Activated CD8-positive, alpha-beta memory T cell treated with anti-CD3 and anti-CD28 coated beads, Interleukin-2, amount 10 ng/mL, durations not matched to agents 7 days and 5 days (primary cell): ENCODE results near the gene SF3B6. TPM values are rescaled to one million over a fixed set of nuclear protein-coding genes. Genes with fewer than 3 reads are reported as not detected.
"Not testable (repeated sequence)": the region's sequence is repeated elsewhere in the genome, so short reads cannot be mapped to it uniquely, and the experiment has no call there.

Experiments used
- ATAC-seq: fragments of 150-1000 bp; cut with Tn5 transposase; one replicate; pipeline ENCODE4 v1.10.0; 2021; ENCODE audit warnings: moderate library complexity
- CTCF ChIA-PET: fragments of 350-600 bp; sonication (Branson Sonifier 250); formaldehyde crosslinking; loops from one replicate; lab custom pipeline; 2021; ENCODE audit warnings: antibody characterized with exemption; lab: Charles Lee
- DNase-seq: peaks from one replicate; pipeline ENCODE4 v3.0.0-alpha.2; 2020
- H3K27ac Mint-ChIP-seq: one replicate; pipeline ENCODE4 v1.8.0; 2021; ENCODE audit warnings: mild to moderate bottlenecking, mixed read lengths
- H3K27me3 Mint-ChIP-seq: one replicate; pipeline ENCODE4 v1.8.0; 2021; ENCODE audit warnings: mixed read lengths
- H3K36me3 Mint-ChIP-seq: one replicate; pipeline ENCODE4 v1.8.0; 2021; ENCODE audit warnings: mild to moderate bottlenecking, mixed read lengths
- H3K4me1 Mint-ChIP-seq: one replicate; pipeline ENCODE4 v1.8.0; 2021; ENCODE audit warnings: mixed read lengths
- H3K4me3 Mint-ChIP-seq: one replicate; pipeline ENCODE4 v1.8.0; 2021; ENCODE audit warnings: mild to moderate bottlenecking, moderate library complexity, mixed read lengths
- H3K9me3 Mint-ChIP-seq: one replicate; pipeline ENCODE4 v1.8.0; 2022; ENCODE audit warnings: low read depth, mixed read lengths
- total RNA-seq, 2 experiments: library from RNA; stranded (reverse); gene quantifications; one replicate each; pipeline ENCODE4 v1.2.3, GENCODE V29; 2021

SF3B6 gene
- total RNA-seq, 2 experiments from 2014 or later: 85.4 to 115 TPM

DNA sequence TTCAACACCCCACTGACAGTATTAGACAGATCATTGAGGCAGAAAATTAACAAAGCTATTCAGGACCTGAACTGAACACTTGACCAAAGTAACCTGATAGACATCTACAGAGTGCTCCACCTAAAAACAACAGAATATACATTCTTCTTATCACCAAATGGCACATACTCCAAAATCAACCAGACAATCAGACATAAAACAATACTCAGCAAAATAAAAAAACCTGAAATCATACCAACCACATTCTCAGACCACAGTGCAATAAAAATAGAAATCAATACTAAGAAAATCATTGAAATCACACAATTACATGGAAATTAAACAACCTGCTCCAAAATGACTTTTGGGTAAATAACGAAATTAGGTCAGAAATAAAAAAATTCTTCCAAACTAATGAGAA lies 31.2 kb upstream of the SF3B6 start:
- Mint-ChIP-seq H3K27ac (no peak overlapping the region), H3K36me3 (peaks cover 11% of the 10 kb centered on the region), H3K27me3 (peaks cover 5% of the 10 kb centered on the region), H3K9me3 (peaks cover 16% of the 10 kb centered on the region), H3K4me1 (no peaks in the 10 kb centered on the region), H3K4me3 (no peak overlapping the region)
- CTCF ChIA-PET: no interaction called here
- DNase-seq (no peak), ATAC-seq (no peak)

DNA sequence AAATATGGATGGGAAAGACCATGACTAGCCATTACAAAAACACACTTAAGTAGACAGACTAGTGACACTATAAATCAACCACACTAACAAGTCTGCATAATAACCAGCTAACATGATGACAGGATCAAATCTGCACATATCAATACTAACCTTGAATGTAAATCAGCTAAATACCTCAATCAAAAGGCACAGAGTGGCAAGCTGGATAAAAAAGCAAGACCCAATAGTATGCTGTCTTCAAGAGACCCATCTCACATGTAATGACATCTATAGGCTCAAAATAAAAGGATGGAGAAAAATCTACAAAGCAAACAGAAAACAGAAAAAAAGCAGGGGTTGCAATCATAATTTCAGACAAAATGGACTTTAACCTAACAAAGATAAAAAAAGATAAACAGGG lies 30.7 kb upstream of the SF3B6 start:
- CTCF ChIA-PET: interaction anchor here (2.0 kb wide), 1 partner anchor 22 kb away, joined by 5 read pairs; the partner anchor contains the start of gene TP53I3
- Mint-ChIP-seq H3K4me1 (no peaks in the 10 kb centered on the region), H3K36me3 (peaks cover 11% of the 10 kb centered on the region)

DNA sequence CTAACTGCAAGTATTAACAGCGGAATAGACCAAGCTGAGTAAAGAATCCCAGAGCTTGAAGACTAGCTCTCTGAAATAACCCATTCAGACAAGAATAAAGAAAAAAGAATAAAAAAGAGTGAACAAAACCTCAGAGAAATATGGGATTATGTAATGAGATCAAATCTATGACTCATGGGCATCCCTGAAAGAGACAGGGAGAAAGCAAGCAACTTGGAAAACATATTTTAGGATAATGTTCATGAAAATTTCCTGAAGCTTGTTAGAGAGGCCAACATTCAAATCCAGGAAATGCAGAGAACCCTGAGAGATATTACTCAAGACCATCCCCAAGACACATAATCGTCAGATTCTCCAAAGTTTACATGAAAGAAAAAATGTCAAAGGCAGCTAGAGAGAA lies 29.7 kb upstream of the SF3B6 start:
- Mint-ChIP-seq H3K4me3 (no peak overlapping the region), H3K9me3 (peaks cover 16% of the 10 kb centered on the region), H3K4me1 (no peaks in the 10 kb centered on the region), H3K27me3 (peaks cover 5% of the 10 kb centered on the region), H3K36me3 (peaks cover 13% of the 10 kb centered on the region), H3K27ac (no peak overlapping the region)
- CTCF ChIA-PET: interaction anchor here (2.0 kb wide), 1 partner anchor 21 kb away, joined by 5 read pairs; the partner anchor contains the start of gene TP53I3
- ATAC-seq: no peak
- DNase-seq: no peak

More for the DNA sequence above, 30.7 kb upstream of the SF3B6 start:
- no peak overlapping the region for H3K4me3 Mint-ChIP-seq
- H3K9me3 Mint-ChIP-seq: peaks cover 16% of the 10 kb centered on the region
- H3K27ac Mint-ChIP-seq: no peak overlapping the region
- H3K27me3 Mint-ChIP-seq: peaks cover 5% of the 10 kb centered on the region
- DNase-seq (no peak), ATAC-seq (no peak)

DNA sequence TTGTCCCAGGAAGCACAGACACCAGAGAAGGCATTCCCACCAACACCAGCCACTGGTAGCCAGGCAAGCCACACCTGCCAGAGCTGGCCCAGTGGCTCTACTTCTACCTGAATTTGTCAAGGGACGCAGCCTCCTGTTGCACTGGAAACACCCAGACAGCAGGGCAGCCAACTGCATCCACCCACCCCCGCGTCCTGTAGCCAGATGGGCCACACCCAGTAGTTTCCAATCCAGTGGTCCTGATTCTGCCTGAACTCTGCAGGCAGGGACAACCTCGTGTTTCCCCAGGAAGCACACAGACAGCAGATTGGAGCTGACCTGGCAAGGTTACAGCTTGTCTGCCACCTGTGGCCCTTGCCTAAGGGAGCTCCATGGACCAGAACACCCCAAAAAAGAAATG lies 28.8 kb upstream of the SF3B6 start:
- Mint-ChIP-seq H3K36me3 (peaks cover 15% of the 10 kb centered on the region), H3K27ac (no peak overlapping the region)

DNA sequence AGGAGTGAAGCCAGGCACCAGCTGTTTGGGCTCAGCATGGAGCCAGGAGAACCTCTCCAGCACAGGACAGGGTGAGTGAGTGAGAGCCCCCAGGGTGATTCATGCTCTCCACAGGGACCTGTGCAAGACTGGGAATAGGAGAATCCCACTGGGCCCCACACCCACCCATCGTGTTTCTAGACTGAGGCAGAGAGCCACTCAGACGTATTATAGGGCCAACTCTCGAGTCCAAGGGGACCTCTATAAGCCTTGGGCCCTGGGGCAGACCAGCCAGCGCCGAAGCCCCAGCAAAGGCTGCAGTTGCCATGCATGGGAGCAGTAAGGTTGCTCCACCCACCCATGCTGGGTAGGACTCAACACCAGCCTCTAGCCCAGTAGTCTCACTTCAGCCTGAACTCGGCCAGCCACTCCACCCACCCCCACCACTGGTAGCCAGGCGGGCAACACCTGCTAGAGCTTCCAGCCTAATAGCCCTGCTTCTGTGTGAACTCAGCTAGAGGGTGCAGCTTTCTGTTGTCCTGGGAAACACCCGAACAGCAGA lies 28.1 kb upstream of the SF3B6 start:
- Mint-ChIP-seq H3K36me3 (peaks cover 15% of the 10 kb centered on the region), H3K27me3 (peaks cover 5% of the 10 kb centered on the region), H3K27ac (no peak overlapping the region), H3K4me1 (no peaks in the 10 kb centered on the region), H3K4me3 (no peak overlapping the region), H3K9me3 (peaks cover 18% of the 10 kb centered on the region)
- DNase-seq: no peak
- CTCF ChIA-PET: no interaction called here
- no peak for ATAC-seq

More for the DNA sequence above, 28.8 kb upstream of the SF3B6 start:
- H3K4me1 Mint-ChIP-seq: no peaks in the 10 kb centered on the region
- no peak overlapping the region for H3K4me3 Mint-ChIP-seq
- ATAC-seq: no peak
- DNase-seq: no peak
- CTCF ChIA-PET: interaction anchor here (2.0 kb wide), 1 partner anchor 20 kb away, joined by 5 read pairs; the partner anchor contains the start of gene TP53I3
- H3K9me3 Mint-ChIP-seq: peaks cover 18% of the 10 kb centered on the region
- H3K27me3 Mint-ChIP-seq: peaks cover 5% of the 10 kb centered on the region

DNA sequence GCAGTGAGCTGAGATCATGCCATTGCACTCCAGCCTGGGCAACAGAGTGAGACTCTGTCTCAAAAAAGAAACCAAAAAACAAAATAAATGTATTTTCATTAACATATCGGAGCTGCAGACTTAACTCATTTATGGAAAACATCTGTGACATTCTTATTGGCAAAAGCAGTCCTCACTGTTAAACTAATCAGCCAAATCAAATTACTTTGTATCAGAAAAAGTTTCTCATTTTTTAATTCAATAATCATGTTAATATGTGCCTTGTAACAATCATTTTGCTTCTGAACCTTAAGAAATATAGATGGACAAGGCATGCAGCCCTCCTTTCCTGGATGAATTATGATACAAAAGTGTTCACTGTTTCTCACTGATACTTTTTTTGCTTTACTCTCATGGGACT lies 26.6 kb upstream of the SF3B6 start:
- ATAC-seq (no peak), DNase-seq (no peak)
- CTCF ChIA-PET: interaction anchor here (1.0 kb wide), 1 partner anchor 19 kb away, joined by 3 read pairs; the partner anchor contains the start of gene TP53I3
- Mint-ChIP-seq H3K36me3 (peaks cover 17% of the 10 kb centered on the region), H3K27me3 (peaks cover 5% of the 10 kb centered on the region), H3K4me1 (no peaks in the 10 kb centered on the region), H3K4me3 (no peak overlapping the region), H3K27ac (no peak overlapping the region), H3K9me3 (peaks cover 16% of the 10 kb centered on the region)

DNA sequence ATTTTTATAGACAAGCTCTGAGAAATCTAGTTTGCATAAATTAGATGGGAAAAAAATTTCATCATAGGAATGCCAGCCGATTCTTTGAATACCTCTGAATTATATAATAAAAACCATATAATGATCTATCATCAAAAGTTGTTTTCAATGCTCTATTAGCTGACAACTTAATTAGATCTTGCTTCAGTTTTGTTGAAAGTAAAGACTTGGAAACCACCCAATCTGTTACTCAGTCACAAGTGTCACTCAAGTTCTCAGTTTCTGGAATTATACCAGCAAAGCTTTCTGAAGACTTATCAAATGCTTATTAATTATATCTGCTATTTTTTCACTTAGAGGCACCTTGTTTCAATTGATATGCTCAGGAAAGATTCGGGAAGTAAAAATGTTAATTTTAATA lies 25.9 kb upstream of the SF3B6 start:
- ATAC-seq (no peak), DNase-seq (no peak)
- H3K4me3 Mint-ChIP-seq: no peak overlapping the region
- H3K4me1 Mint-ChIP-seq: no peaks in the 10 kb centered on the region
- H3K27me3 Mint-ChIP-seq: peaks cover 4% of the 10 kb centered on the region
- peaks cover 13% of the 10 kb centered on the region for H3K9me3 Mint-ChIP-seq
- CTCF ChIA-PET: no interaction called here
- H3K36me3 Mint-ChIP-seq: peaks cover 13% of the 10 kb centered on the region
- H3K27ac Mint-ChIP-seq: no peak overlapping the region

DNA sequence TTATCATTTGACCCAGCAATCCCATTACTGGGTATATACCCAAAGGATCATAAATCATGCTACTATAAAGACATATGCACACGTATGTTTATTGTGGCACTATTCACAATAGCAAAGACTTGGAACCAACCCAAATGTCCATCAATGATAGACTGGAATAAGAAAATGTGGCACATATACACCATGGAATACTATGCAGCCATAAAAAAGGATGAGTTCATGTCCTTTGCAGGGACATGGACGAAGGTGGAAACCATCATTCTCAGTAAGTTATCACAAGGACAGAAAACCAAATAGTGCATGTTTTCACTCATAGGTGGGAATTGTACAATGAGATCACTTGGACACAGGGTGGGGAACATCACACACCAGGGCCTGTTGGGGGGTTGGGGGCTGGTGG lies 24.6 kb upstream of the SF3B6 start:
- H3K4me1 Mint-ChIP-seq, ATAC-seq, DNase-seq, H3K27ac Mint-ChIP-seq, H3K27me3 Mint-ChIP-seq, H3K9me3 Mint-ChIP-seq, H3K4me3 Mint-ChIP-seq: not testable (repeated sequence)
- peaks cover 11% of the 10 kb centered on the region for H3K36me3 Mint-ChIP-seq
- CTCF ChIA-PET: interaction anchor here (0.6 kb wide), 1 partner anchor 41 kb away, joined by 5 read pairs; no protein-coding TSS in a partner anchor

DNA sequence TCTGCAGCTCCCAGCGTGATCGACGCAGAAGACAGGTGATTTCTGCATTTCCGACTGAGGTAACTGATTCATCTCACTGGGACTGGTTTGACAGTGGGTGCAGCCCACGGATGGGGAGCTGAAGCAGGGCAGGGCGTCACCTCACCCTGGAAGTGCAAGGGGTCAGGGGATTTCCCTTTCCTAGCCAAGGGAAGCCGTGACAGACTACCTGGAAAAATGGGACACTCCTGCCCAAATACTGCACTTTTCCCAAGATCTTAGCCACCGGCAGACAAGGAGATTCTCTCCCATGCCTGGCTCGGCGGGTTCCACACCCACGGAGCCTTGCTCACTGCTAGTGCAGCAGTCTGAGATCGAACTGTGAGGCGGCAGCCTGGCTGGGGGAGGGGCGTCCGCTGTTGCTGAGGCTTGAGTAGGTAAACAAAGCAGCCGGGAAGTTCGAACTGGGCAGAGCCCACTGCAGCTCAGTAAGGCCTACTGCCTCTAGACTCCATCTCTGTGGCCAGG lies 19.1 kb upstream of the SF3B6 start:
- H3K27me3 Mint-ChIP-seq, H3K27ac Mint-ChIP-seq, H3K4me1 Mint-ChIP-seq, H3K36me3 Mint-ChIP-seq, ATAC-seq, DNase-seq, H3K4me3 Mint-ChIP-seq, H3K9me3 Mint-ChIP-seq: not testable (repeated sequence)
- CTCF ChIA-PET: interaction anchor here (1.6 kb wide), 1 partner anchor 11 kb away, joined by 8 read pairs; the partner anchor contains the start of gene TP53I3

DNA sequence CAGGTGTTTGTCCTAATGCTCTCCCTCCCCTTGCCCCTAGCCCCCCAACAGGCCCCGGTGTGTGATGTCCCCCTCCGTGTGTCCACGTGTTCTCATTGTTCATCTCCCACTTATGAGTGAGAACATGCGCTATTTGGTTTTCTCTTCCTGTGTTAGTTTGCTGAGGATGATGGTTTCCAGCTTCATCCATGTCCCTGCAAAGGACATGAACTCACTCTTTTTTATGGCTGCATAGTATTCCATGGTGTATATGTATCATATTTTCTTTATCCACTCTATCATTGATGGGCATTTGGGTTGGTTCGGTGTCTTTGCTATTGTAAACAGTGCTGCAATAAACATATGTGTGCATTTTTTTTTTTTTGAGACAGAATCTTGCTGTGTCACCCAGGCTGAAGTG lies 17.1 kb upstream of the SF3B6 start:
- H3K4me3 Mint-ChIP-seq, H3K9me3 Mint-ChIP-seq, H3K4me1 Mint-ChIP-seq, H3K36me3 Mint-ChIP-seq, H3K27me3 Mint-ChIP-seq, CTCF ChIA-PET, DNase-seq, ATAC-seq, H3K27ac Mint-ChIP-seq: not testable (repeated sequence)

DNA sequence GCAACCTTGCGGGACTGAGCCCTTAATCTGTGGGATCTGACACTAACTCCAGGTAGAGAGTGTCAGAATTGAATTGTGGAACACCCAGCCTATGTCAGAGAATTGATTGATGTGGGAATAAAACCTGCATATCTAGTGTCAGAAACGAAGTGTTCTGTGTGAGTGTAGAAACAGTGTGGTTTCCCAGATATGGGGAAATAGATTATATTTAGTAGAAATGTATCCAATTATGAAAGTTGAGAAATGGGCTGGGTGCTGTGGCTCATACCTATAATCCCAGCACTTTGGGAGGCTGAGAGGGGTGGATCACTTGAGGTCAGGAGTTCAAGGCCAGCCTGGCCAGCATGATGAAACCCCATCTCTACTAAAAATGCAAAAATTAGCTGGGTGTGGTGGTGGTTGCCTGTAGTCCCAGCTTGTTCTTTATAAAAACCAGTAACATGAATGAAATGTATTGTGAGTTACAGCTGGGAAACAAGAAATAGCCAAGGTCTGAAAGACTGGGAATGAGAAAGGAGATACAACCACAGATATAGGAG lies 12.8 kb upstream of the SF3B6 start:
- CTCF ChIA-PET: interaction anchor here (0.9 kb wide), 1 partner anchor 264 kb away, joined by 4 read pairs; no protein-coding TSS in a partner anchor
- ATAC-seq: no peak
- no peak for DNase-seq
- Mint-ChIP-seq H3K27me3 (no peaks in the 10 kb centered on the region), H3K4me3 (no peak overlapping the region), H3K4me1 (peaks cover 11% of the 10 kb centered on the region), H3K36me3 (peaks cover 3% of the 10 kb centered on the region), H3K9me3 (no peaks in the 10 kb centered on the region), H3K27ac (no peak overlapping the region)

DNA sequence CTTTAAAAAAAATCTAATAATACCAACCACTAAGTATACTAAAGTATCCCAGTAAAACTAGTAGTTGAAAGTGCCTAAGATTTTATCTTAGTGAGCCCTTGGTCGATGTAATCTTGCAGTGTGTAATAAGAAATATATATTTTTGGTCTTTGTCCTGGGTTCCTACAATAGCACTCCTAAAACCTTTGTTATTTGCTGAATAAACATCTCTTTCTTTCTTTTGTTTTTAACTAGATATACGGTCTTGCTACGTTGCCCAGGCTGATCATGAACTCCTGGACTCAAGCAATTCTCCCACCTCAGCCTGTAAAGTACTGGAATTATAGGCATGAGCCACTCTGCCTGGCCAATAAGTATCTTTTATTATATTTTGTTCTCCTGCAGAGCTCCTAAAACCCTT lies 10.9 kb upstream of the SF3B6 start:
- CTCF ChIA-PET: interaction anchor here (0.7 to 1.5 kb wide), 2 partner anchors 221 to 263 kb away, joined by 3 to 5 read pairs; no protein-coding TSS in a partner anchor
- Mint-ChIP-seq H3K36me3 (peaks cover 2% of the 10 kb centered on the region), H3K27ac (no peak overlapping the region), H3K9me3 (no peaks in the 10 kb centered on the region), H3K4me1 (peaks cover 19% of the 10 kb centered on the region), H3K4me3 (no peak overlapping the region), H3K27me3 (no peaks in the 10 kb centered on the region)
- ATAC-seq (no peak), DNase-seq (no peak)

DNA sequence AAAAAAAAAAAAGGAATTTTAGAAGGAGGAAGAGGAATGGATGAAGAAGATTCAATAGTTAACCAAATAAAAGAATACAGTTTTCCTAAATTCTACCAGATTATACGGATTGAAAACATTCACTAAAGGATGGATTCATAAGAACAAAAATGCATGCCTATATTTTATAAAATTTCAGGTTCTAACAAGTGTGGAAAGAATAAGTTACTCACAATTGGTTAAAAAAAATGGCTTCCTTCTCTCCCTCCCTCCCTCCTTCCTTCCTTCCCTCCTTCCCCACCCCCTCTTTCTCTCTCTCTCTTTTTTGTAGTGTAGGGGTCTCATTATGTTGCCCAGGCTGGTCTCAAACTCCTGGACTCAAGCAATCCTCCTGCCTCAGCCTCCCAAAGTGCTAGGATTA lies 10.1 kb upstream of the SF3B6 start:
- Mint-ChIP-seq H3K27ac (no peak overlapping the region), H3K27me3 (no peaks in the 10 kb centered on the region), H3K36me3 (peaks cover 3% of the 10 kb centered on the region), H3K9me3 (no peaks in the 10 kb centered on the region), H3K4me3 (no peak overlapping the region), H3K4me1 (peaks cover 19% of the 10 kb centered on the region)
- DNase-seq: no peak
- no peak for ATAC-seq
- CTCF ChIA-PET: no interaction called here

DNA sequence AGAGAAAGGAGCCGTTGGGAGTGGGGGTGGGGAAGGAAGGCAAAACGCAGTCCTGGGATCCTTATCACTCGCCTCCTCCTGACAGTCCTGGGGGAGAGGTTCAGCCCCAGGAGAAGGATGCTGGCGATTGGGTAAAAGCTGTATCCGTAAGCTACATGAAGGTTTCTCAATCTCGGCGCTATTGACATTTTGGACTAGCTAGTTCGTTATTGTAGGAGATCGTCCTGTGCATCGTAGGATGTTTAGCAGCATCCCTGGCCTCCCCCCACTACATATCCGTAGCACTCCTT lies 9.0 kb upstream of the SF3B6 start:
- no peak for DNase-seq
- H3K4me1 Mint-ChIP-seq: peaks cover 19% of the 10 kb centered on the region
- peaks cover 4% of the 10 kb centered on the region for H3K36me3 Mint-ChIP-seq
- H3K4me3 Mint-ChIP-seq: peak overlapping the region; percentile 83
- no peak for ATAC-seq
- CTCF ChIA-PET: interaction anchor here (0.9 to 3.7 kb wide), 21 partner anchors 9 to 297 kb away, joined by 3 to 48 read pairs (median 5); partner anchors contain the start of genes ATAD2B, FAM228B and SF3B6
- H3K9me3 Mint-ChIP-seq: no peaks in the 10 kb centered on the region
- no peaks in the 10 kb centered on the region for H3K27me3 Mint-ChIP-seq
- no peak overlapping the region for H3K27ac Mint-ChIP-seq
